SK-N-SH (cell line): Measurements from ENCODE around the gene RSKR. TPM values are rescaled to one million over a fixed set of nuclear protein-coding genes. Genes with fewer than 3 reads are reported as not detected.

Experiments
- CTCF ChIA-PET: fragments of 300-600, 350-600 bp; formaldehyde crosslinking; extraction: SDS; loops from one replicate; lab custom pipeline; 2021; lab: Yijun Ruan, JAX
- POLR2A ChIA-PET: fragments of 350-600 bp; sonication (Branson Sonifier 250); formaldehyde crosslinking; extraction: SDS; loops from one replicate; lab custom pipeline; 2020; ENCODE audit warnings: antibody characterized with exemption, inconsistent platforms; lab: Yijun Ruan, JAX
- DNase-seq: peaks from one replicate; pipeline ENCODE4 v3.0.0; 2012
- H2AFZ ChIP-seq: fragments of 200-600 bp; sonication (generic); 2 replicates; pipeline ENCODE4 v1.8.1; 2016; ENCODE audit warnings: antibody characterized with exemption, mild to moderate bottlenecking, low read depth
- H3F3A ChIP-seq: fragments of 200-600 bp; sonication (generic); replicated peaks from 2 replicates; pipeline ENCODE3; 2016; ENCODE audit warnings: antibody characterized with exemption, mild to moderate bottlenecking; ENCODE audit not compliant: insufficient read depth
- H3K27ac ChIP-seq, 2 experiments: fragments of 200-500 bp in 1 of 2; fragments of 200-600 bp in 1 of 2; sonication (Bioruptor generic) in 1 of 2; sonication (generic), shearing (Covaris generic) in 1 of 2; 2 replicates each; pipeline versions ENCODE4 v1.5.1 to v1.6.1; 2014 to 2016; ENCODE audit warnings: low read depth in 2 of 2, inconsistent platforms in 1 of 2, low read length in 1 of 2, mild to moderate bottlenecking in 1 of 2, mixed read lengths in 1 of 2
- H3K27me3 ChIP-seq: fragments of 200-600 bp; sonication (generic), shearing (Covaris generic); 2 replicates; pipeline ENCODE4 v1.6.1; 2016; ENCODE audit warnings: mixed run types; ENCODE audit not compliant: insufficient read depth
- H3K36me3 ChIP-seq, 2 experiments: fragments of 200-500 bp in 1 of 2; fragments of 200-600 bp in 1 of 2; sonication (Bioruptor generic) in 1 of 2; sonication (generic) in 1 of 2; replicated peaks in 1 of 2; 2 replicates each; pipeline versions ENCODE3 to v1.5.1; 2014 to 2016; ENCODE audit warnings: low read length in 1 of 2, mild to moderate bottlenecking in 1 of 2; ENCODE audit not compliant: insufficient read depth in 2 of 2, control insufficient read depth in 1 of 2
- H3K4me1 ChIP-seq, 2 experiments: fragments of 200-500 bp in 1 of 2; fragments of 200-600 bp in 1 of 2; sonication (Bioruptor generic) in 1 of 2; sonication (generic), shearing (Covaris generic) in 1 of 2; 2 replicates each; pipeline versions ENCODE4 v1.5.1 to v1.6.1; 2014 to 2016; ENCODE audit warnings: low read depth in 1 of 2, low read length in 1 of 2, mixed run types in 1 of 2; ENCODE audit not compliant: insufficient read depth in 2 of 2, control insufficient read depth in 1 of 2
- H3K4me2 ChIP-seq: fragments of 200-600 bp; sonication (generic), shearing (Covaris generic); 2 replicates; pipeline ENCODE4 v1.6.1; 2017; ENCODE audit warnings: mixed run types
- H3K4me3 ChIP-seq, 2 experiments: fragments of 200-500 bp in 1 of 2; fragments of 200-600 bp in 1 of 2; sonication (Bioruptor generic) in 1 of 2; sonication (generic), shearing (Covaris generic) in 1 of 2; 2 replicates each; pipeline versions ENCODE4 v1.5.1 to v1.8.1; 2014 to 2016; ENCODE audit warnings: low read depth in 2 of 2, inconsistent platforms in 1 of 2, low read length in 1 of 2, mild to moderate bottlenecking in 1 of 2, mixed read lengths in 1 of 2, moderate library complexity in 1 of 2
- H3K79me2 ChIP-seq: fragments of 200-600 bp; sonication (generic); 2 replicates; pipeline ENCODE4 v1.8.1; 2017; ENCODE audit warnings: mild to moderate bottlenecking; ENCODE audit not compliant: insufficient read depth
- H3K9ac ChIP-seq: fragments of 200-600 bp; sonication (generic); 2 replicates; pipeline ENCODE4 v1.6.1; 2017; ENCODE audit warnings: mixed run types
- H3K9me2 ChIP-seq: fragments of 200-600 bp; sonication (generic); 2 replicates; pipeline ENCODE4 v1.6.1; 2017; ENCODE audit warnings: mixed run types
- H3K9me3 ChIP-seq: fragments of 200-600 bp; sonication (generic); 2 replicates; pipeline ENCODE4 v1.6.1; 2017; ENCODE audit warnings: mixed run types, mild to moderate bottlenecking, moderate library complexity
- H4K20me1 ChIP-seq: fragments of 200-600 bp; sonication (generic); 2 replicates; pipeline ENCODE4 v1.6.1; 2017; ENCODE audit warnings: mild to moderate bottlenecking, mixed run types; ENCODE audit not compliant: insufficient read depth
- CHD2 ChIP-seq: fragments of 150-350 bp; IDR thresholded peaks from 2 replicates; pipeline ENCODE4 v1.6.1; 2018; ENCODE audit warnings: low read length; ENCODE audit not compliant: partially characterized antibody
- CTCF ChIP-seq: fragments of 200-600 bp; sonication (generic); IDR thresholded peaks from 2 replicates; pipeline ENCODE4 v1.6.1; 2017; ENCODE audit warnings: antibody characterized with exemption, mild to moderate bottlenecking, moderate library complexity
- GABPA ChIP-seq: IDR thresholded peaks from 2 replicates; pipeline ENCODE4 v1.4.0; 2012; ENCODE audit warnings: low read depth, mild to moderate bottlenecking
- IRF3 ChIP-seq: fragments of 150-350 bp; IDR thresholded peaks from 2 replicates; pipeline ENCODE4 v1.6.1; 2016; ENCODE audit warnings: mild to moderate bottlenecking, low read depth, low read length
- JUND ChIP-seq: IDR thresholded peaks from 2 replicates; pipeline ENCODE4 v1.4.0; 2012
- MAX ChIP-seq: IDR thresholded peaks from 2 replicates; pipeline ENCODE4 v1.4.0; 2012; ENCODE audit warnings: low read depth
- MEF2A ChIP-seq: IDR thresholded peaks from 2 replicates; pipeline ENCODE4 v1.4.0; 2012; ENCODE audit warnings: low read depth, borderline replicate concordance
- NFIC ChIP-seq: IDR thresholded peaks from 2 replicates; pipeline ENCODE4 v1.4.0; 2012; ENCODE audit warnings: borderline replicate concordance
- NRF1 ChIP-seq: IDR thresholded peaks from 2 replicates; pipeline ENCODE4 v1.6.1; 2012; ENCODE audit warnings: low read depth, mild to moderate bottlenecking, low read length
- POLR2AphosphoS5 ChIP-seq: IDR thresholded peaks from 2 replicates; pipeline ENCODE4 v1.6.1; 2012; ENCODE audit warnings: low read depth, low read length
- RAD21 ChIP-seq: IDR thresholded peaks from 2 replicates; pipeline ENCODE4 v1.6.1; 2012; ENCODE audit warnings: mild to moderate bottlenecking, low read length
- RCOR1 ChIP-seq: fragments of 150-350 bp; IDR thresholded peaks from 2 replicates; pipeline ENCODE4 v1.6.1; 2017; ENCODE audit warnings: antibody characterized with exemption, low read length
- RFX5 ChIP-seq: IDR thresholded peaks from 2 replicates; pipeline ENCODE4 v1.6.1; 2012; ENCODE audit warnings: mild to moderate bottlenecking, improper control_type of control experiment, low read length
- RXRA ChIP-seq: IDR thresholded peaks from 2 replicates; pipeline ENCODE4 v1.4.0; 2012; ENCODE audit warnings: low read depth, mild to moderate bottlenecking, borderline replicate concordance
- SIN3A ChIP-seq: IDR thresholded peaks from 2 replicates; pipeline ENCODE4 v1.6.1; 2012; ENCODE audit warnings: low read depth, mild to moderate bottlenecking, low read length, moderate library complexity, borderline replicate concordance
- SMC3 ChIP-seq: IDR thresholded peaks from 2 replicates; pipeline ENCODE4 v1.6.1; 2012; ENCODE audit warnings: low read depth, low read length, improper control_type of control experiment
- WGBS: methylation state at CpG from one replicate; pipeline ENCODE4 v1.1.6; 2017; ENCODE audit warnings: low lambda C conversion rate; 5-methylcytosine and 5-hydroxymethylcytosine counted together
- polyA plus RNA-seq, 3 experiments: library from polyadenylated mRNA; depleted of rRNA; stranded (reverse); fragments of >200 nt; gene quantifications; 2 replicates each; pipeline ENCODE4 v1.2.3, GENCODE V29; 2012
- TF ChIP-seq, protein P1 (sequence below): fragments of 150-350 bp; IDR thresholded peaks from 2 replicates; pipeline ENCODE4 v1.6.1; 2017; ENCODE audit warnings: antibody characterized with exemption, low read length, low read depth, borderline replicate concordance
- TF ChIP-seq, protein P2 (sequence below): IDR thresholded peaks from 2 replicates; pipeline ENCODE4 v1.6.1; 2012; ENCODE audit warnings: mild to moderate bottlenecking, low read depth, low read length, moderate library complexity

The RSKR gene
- polyA plus RNA-seq, 1 of the 3 experiments (the other 2 are of a cell fraction): 7.9 TPM

DNA sequence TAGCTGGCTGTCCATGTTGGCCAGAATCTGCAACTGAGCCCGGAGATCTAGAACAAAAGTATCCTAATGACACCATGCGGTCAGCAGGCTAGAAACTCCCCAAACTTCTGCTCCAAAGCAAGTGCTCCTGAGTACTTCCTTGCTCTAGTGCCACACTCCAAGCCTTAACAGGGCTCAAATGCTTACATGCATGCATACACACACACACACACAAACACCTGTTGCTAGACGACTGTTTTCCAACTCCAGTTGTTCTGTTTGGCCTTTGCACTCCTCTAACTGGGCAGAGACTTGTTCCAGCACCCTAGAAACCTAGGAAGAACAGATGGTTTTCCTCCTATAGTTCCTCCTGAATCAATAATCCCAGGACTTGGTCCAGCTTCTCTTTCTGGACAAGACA, 29.6 kb downstream of the RSKR start:
- Histone ChIP-seq H3K4me2 (no peak overlapping the region), H4K20me1 (no peaks in the 10 kb centered on the region), H3K27ac (no peak overlapping the region), H3K4me1 (no peaks in the 10 kb centered on the region), H3F3A (peaks cover 6% of the 10 kb centered on the region), H3K36me3 (peaks cover 42 to 63% of the 10 kb centered on the region in 2 experiments), H3K4me3 (no peak overlapping the region), H3K9me2 (no peaks in the 10 kb centered on the region), H3K27me3 (no peaks in the 10 kb centered on the region), H3K9ac (no peak overlapping the region), H3K79me2 (peaks cover 4% of the 10 kb centered on the region; the same call in 1 of the 2 replicates), H3K9me3 (no peaks in the 10 kb centered on the region), H2AFZ (no peak overlapping the region)
- DNase-seq: no peak
- WGBS: 91% methylated on average over 2 of the region's 3 CpGs
- ChIA-PET CTCF (interaction anchor here (0.7 to 1.0 kb wide), 3 partner anchors 9 to 36 kb away, joined by 3 to 4 read pairs (median 3); no protein-coding TSS in a partner anchor), POLR2A (no interaction called here)
- no peak for TF ChIP-seq MEF2A

GRCh38 chr17:28582513-28582912, 31.5 kb downstream of the RSKR start:
- Histone ChIP-seq H3K9ac (no peak overlapping the region), H3K9me2 (no peaks in the 10 kb centered on the region), H3K9me3 (no peaks in the 10 kb centered on the region), H3K4me1 (no peaks in the 10 kb centered on the region), H3K4me2 (no peak overlapping the region), H3K27me3 (no peaks in the 10 kb centered on the region), H3K36me3 (peaks cover 38 to 79% of the 10 kb centered on the region in 2 experiments), H3K27ac (no peak overlapping the region), H4K20me1 (no peaks in the 10 kb centered on the region), H3K79me2 (no peaks in the 10 kb centered on the region), H3F3A (peaks cover 12% of the 10 kb centered on the region), H2AFZ (no peak overlapping the region), H3K4me3 (no peak overlapping the region)
- CTCF ChIA-PET: interaction anchor here (0.6 to 1.3 kb wide), 3 partner anchors 31 to 89 kb away, joined by 3 to 4 read pairs (median 3); no protein-coding TSS in a partner anchor
- DNase-seq: no peak
- TF ChIP-seq, protein P1, sequence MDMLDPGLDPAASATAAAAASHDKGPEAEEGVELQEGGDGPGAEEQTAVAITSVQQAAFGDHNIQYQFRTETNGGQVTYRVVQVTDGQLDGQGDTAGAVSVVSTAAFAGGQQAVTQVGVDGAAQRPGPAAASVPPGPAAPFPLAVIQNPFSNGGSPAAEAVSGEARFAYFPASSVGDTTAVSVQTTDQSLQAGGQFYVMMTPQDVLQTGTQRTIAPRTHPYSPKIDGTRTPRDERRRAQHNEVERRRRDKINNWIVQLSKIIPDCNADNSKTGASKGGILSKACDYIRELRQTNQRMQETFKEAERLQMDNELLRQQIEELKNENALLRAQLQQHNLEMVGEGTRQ: no peak
- TF ChIP-seq SMC3 (no peak), IRF3 (no peak), NFIC (no peak), POLR2AphosphoS5 (no peak), RXRA (no peak), MAX (no peak), CTCF (no peak), JUND (no peak), RCOR1 (no peak), RAD21 (no peak), NRF1 (no peak), MEF2A (no peak), RFX5 (no peak), GABPA (no peak), SIN3A (no peak), CHD2 (no peak)
- TF ChIP-seq, protein P2, sequence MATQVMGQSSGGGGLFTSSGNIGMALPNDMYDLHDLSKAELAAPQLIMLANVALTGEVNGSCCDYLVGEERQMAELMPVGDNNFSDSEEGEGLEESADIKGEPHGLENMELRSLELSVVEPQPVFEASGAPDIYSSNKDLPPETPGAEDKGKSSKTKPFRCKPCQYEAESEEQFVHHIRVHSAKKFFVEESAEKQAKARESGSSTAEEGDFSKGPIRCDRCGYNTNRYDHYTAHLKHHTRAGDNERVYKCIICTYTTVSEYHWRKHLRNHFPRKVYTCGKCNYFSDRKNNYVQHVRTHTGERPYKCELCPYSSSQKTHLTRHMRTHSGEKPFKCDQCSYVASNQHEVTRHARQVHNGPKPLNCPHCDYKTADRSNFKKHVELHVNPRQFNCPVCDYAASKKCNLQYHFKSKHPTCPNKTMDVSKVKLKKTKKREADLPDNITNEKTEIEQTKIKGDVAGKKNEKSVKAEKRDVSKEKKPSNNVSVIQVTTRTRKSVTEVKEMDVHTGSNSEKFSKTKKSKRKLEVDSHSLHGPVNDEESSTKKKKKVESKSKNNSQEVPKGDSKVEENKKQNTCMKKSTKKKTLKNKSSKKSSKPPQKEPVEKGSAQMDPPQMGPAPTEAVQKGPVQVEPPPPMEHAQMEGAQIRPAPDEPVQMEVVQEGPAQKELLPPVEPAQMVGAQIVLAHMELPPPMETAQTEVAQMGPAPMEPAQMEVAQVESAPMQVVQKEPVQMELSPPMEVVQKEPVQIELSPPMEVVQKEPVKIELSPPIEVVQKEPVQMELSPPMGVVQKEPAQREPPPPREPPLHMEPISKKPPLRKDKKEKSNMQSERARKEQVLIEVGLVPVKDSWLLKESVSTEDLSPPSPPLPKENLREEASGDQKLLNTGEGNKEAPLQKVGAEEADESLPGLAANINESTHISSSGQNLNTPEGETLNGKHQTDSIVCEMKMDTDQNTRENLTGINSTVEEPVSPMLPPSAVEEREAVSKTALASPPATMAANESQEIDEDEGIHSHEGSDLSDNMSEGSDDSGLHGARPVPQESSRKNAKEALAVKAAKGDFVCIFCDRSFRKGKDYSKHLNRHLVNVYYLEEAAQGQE: no peak
- WGBS: 100% methylated on average over 2 of the region's 2 CpGs
- POLR2A ChIA-PET: no interaction called here
